GM23338 (cell line): Measurements from ENCODE around the gene C14orf132. TPM values are rescaled to one million over a fixed set of nuclear protein-coding genes. Genes with fewer than 3 reads are reported as not detected.

ENCODE experiments used
- ATAC-seq: fragments of 200-7000 bp; cut with Tn5 transposase; 3 replicates; pipeline ENCODE4 v1.9.1; 2020
- DNase-seq: peaks from one replicate; pipeline ENCODE4 v3.0.0-alpha.2; 2015; ENCODE audit warnings: low spot score
- H2AFZ ChIP-seq: fragments of 200-600 bp; sonication (generic); 2 replicates; pipeline ENCODE4 v1.8.0; 2016; ENCODE audit warnings: antibody characterized with exemption, mild to moderate bottlenecking, moderate library complexity
- H3F3A ChIP-seq: fragments of 200-600 bp; sonication (generic); replicated peaks from 2 replicates; pipeline ENCODE4 v1.8.0; 2017; ENCODE audit warnings: antibody characterized with exemption, mixed run types, low read depth
- H3K27ac ChIP-seq: fragments of 200-600 bp; sonication (generic); 2 replicates; pipeline ENCODE4 v1.6.1; 2016; ENCODE audit warnings: low read depth
- H3K27me3 ChIP-seq: fragments of 200-600 bp; sonication (generic); 2 replicates; pipeline ENCODE4 v1.8.0; 2016; ENCODE audit warnings: mild to moderate bottlenecking, mixed run types, moderate library complexity; ENCODE audit not compliant: insufficient read depth
- H3K36me3 ChIP-seq: fragments of 200-600 bp; sonication (generic); 2 replicates; pipeline ENCODE4 v1.8.0; 2016; ENCODE audit warnings: mild to moderate bottlenecking; ENCODE audit not compliant: insufficient read depth
- H3K4me1 ChIP-seq: fragments of 200-600 bp; sonication (generic); 2 replicates; pipeline ENCODE4 v1.8.0; 2016; ENCODE audit warnings: mild to moderate bottlenecking, moderate library complexity; ENCODE audit not compliant: insufficient read depth
- H3K4me2 ChIP-seq: fragments of 200-600 bp; sonication (generic); 2 replicates; pipeline ENCODE4 v1.7.1; 2017; ENCODE audit warnings: mixed run types
- H3K4me3 ChIP-seq: fragments of 200-600 bp; sonication (generic); 2 replicates; pipeline ENCODE4 v1.6.1; 2016; ENCODE audit warnings: mixed run types
- H3K79me2 ChIP-seq: fragments of 200-600 bp; sonication (generic); replicated peaks from 2 replicates; pipeline ENCODE4 v1.8.0; 2017; ENCODE audit warnings: mild to moderate bottlenecking; ENCODE audit not compliant: insufficient read depth
- H3K9me2 ChIP-seq: fragments of 200-600 bp; sonication (generic); 2 replicates; pipeline ENCODE4 v1.8.0; 2017; ENCODE audit not compliant: insufficient read depth
- H4K20me1 ChIP-seq: fragments of 200-600 bp; sonication (generic); replicated peaks from 2 replicates; pipeline ENCODE4 v1.8.0; 2017; ENCODE audit warnings: mild to moderate bottlenecking; ENCODE audit not compliant: insufficient read depth
- H3K27ac Mint-ChIP-seq: 2 replicates; pipeline ENCODE4 v1.8.0; 2020; ENCODE audit warnings: inconsistent platforms, mild to moderate bottlenecking, moderate library complexity, mixed read lengths
- H3K27me3 Mint-ChIP-seq: 3 replicates; pipeline ENCODE4 v1.8.0; 2022; ENCODE audit warnings: low read depth, mild to moderate bottlenecking, moderate library complexity, mixed read lengths, inconsistent platforms; ENCODE audit not compliant: insufficient read depth, poor library complexity
- H3K36me3 Mint-ChIP-seq: 3 replicates; pipeline ENCODE4 v1.8.0; 2021; ENCODE audit warnings: low read depth, mild to moderate bottlenecking, inconsistent platforms, moderate library complexity, mixed read lengths
- H3K4me1 Mint-ChIP-seq: 3 replicates; pipeline ENCODE4 v1.8.0; 2020; ENCODE audit warnings: mild to moderate bottlenecking, inconsistent platforms, mixed read lengths
- H3K4me3 Mint-ChIP-seq: 3 replicates; pipeline ENCODE4 v1.8.0; 2021; ENCODE audit warnings: moderate library complexity, mild to moderate bottlenecking, inconsistent platforms, mixed read lengths
- H3K9me3 Mint-ChIP-seq: 3 replicates; pipeline ENCODE4 v1.8.0; 2020; ENCODE audit warnings: moderate library complexity, mild to moderate bottlenecking, inconsistent platforms, mixed read lengths
- CREB1 ChIP-seq: fragments of 250-450 bp; sonication (Bioruptor Pico); IDR thresholded peaks from 2 replicates; pipeline ENCODE4 v1.5.0; 2020; ENCODE audit warnings: low read depth, mild to moderate bottlenecking, moderate library complexity
- EZH2 ChIP-seq: fragments of 200-600 bp; sonication (generic); IDR thresholded peaks from one replicate; pipeline ENCODE4 v1.8.0; 2017; ENCODE audit warnings: antibody characterized with exemption, mild to moderate bottlenecking, low read depth; ENCODE audit not compliant: unreplicated experiment
- EZH2phosphoT487 ChIP-seq: fragments of 200-600 bp; sonication (generic); IDR thresholded peaks from one replicate; pipeline ENCODE4 v1.8.1; 2018; ENCODE audit warnings: antibody characterized with exemption; ENCODE audit not compliant: unreplicated experiment
- POLR2AphosphoS5 ChIP-seq: IDR thresholded peaks from 2 replicates; pipeline ENCODE4 v1.6.1; 2016; ENCODE audit warnings: antibody characterized with exemption, low read depth
- REST ChIP-seq: IDR thresholded peaks from one replicate; pipeline ENCODE4 v1.6.1; 2018; ENCODE audit warnings: antibody characterized with exemption; ENCODE audit not compliant: unreplicated experiment
- STAT1 ChIP-seq: IDR thresholded peaks from one replicate; pipeline ENCODE4 v1.6.1; 2016; ENCODE audit warnings: antibody characterized with exemption; ENCODE audit not compliant: unreplicated experiment
- ZNF114 ChIP-seq: fragments of 250-450 bp; sonication (Bioruptor Pico); IDR thresholded peaks from 2 replicates; pipeline ENCODE4 v1.5.0; 2020; ENCODE audit warnings: mild to moderate bottlenecking, moderate library complexity
- ZNF331 ChIP-seq: fragments of 250-450 bp; sonication (Bioruptor Pico); IDR thresholded peaks from 2 replicates; pipeline ENCODE4 v1.5.0; 2020; ENCODE audit warnings: low read depth, mild to moderate bottlenecking, moderate library complexity
- ZNF462 ChIP-seq: fragments of 250-450 bp; sonication (Bioruptor Pico); IDR thresholded peaks from 2 replicates; pipeline ENCODE4 v1.5.0; 2020; ENCODE audit warnings: mild to moderate bottlenecking, moderate library complexity
- polyA plus RNA-seq: library from polyadenylated mRNA; unstranded; fragments of >200 nt; fragmentation: Nextera tagmentation; extraction: Ambion mirVana; gene quantifications from 2 replicates; pipeline ENCODE4 v1.2.1, GENCODE V29; 2016
- total RNA-seq: library from RNA; depleted of rRNA; stranded (reverse); fragments of >200 nt; shearing (Covaris generic); gene quantifications from 2 replicates; pipeline ENCODE4 v1.2.3, GENCODE V29; 2014
- TF ChIP-seq, protein P1 (sequence below): IDR thresholded peaks from 2 replicates; pipeline ENCODE4 v1.6.1; 2016; ENCODE audit warnings: antibody characterized with exemption

C14orf132 gene
- total and polyA plus RNA-seq, 2 experiments from 2014 or later = 13.8 to 16.2 TPM

- Histone ChIP-seq H3K27ac (no peak overlapping the region), H3K27me3 (no peaks in the 10 kb centered on the region), H3K79me2 (no peaks in the 10 kb centered on the region), H3K4me1 (no peaks in the 10 kb centered on the region), H3K4me2 (no peak overlapping the region), H4K20me1 (no peaks in the 10 kb centered on the region), H3K4me3 (no peak overlapping the region), H2AFZ (no peak overlapping the region), H3F3A (no peaks in the 10 kb centered on the region), H3K9me2 (no peaks in the 10 kb centered on the region), H3K36me3 (no peaks in the 10 kb centered on the region)
- Mint-ChIP-seq H3K4me1 (peaks cover 7% of the 10 kb centered on the region; the same call in 1 of the 3 replicates), H3K27ac (no peak overlapping the region), H3K9me3 (no peaks in the 10 kb centered on the region), H3K36me3 (no peaks in the 10 kb centered on the region), H3K4me3 (no peak overlapping the region), H3K27me3 (peaks cover 2% of the 10 kb centered on the region)
- ATAC-seq (no peak), DNase-seq (no peak)
- TF ChIP-seq, protein P1, sequence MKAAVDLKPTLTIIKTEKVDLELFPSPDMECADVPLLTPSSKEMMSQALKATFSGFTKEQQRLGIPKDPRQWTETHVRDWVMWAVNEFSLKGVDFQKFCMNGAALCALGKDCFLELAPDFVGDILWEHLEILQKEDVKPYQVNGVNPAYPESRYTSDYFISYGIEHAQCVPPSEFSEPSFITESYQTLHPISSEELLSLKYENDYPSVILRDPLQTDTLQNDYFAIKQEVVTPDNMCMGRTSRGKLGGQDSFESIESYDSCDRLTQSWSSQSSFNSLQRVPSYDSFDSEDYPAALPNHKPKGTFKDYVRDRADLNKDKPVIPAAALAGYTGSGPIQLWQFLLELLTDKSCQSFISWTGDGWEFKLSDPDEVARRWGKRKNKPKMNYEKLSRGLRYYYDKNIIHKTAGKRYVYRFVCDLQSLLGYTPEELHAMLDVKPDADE = no peak
- TF ChIP-seq POLR2AphosphoS5 = no peak
- TF ChIP-seq STAT1 = no peak
- no peak for TF ChIP-seq CREB1
- no peak for TF ChIP-seq REST
- no peak for TF ChIP-seq ZNF331
- no peak for TF ChIP-seq ZNF114 (CRISPR knock-in tag)
- TF ChIP-seq EZH2 = no peak
Observed at GRCh38 chr14:96105926-96106441, 66.8 kb downstream of the C14orf132 start.

DNA sequence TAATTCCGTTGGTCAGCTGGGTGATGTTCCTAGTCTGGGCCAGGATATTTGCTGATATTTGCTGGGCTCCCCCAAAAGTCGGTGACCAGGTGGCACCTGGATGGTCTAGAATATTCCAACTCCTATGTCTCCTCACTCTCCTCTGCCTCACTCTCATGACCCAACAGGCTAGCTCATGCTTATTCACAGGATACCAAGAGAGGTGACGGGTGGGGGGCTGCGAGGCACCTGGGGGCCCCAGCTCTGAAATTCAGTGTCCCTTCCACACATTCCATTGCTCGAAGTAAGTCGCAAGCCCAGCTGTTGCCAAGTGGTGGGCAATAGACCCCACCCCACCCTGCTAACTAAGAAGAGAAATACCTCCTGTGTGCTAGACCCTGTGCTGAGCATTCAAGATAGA, 67.7 kb downstream of the C14orf132 start:
- no peaks in the 10 kb centered on the region for H3K9me2 ChIP-seq
- no peaks in the 10 kb centered on the region for H3K79me2 ChIP-seq
- no peaks in the 10 kb centered on the region for H3K36me3 ChIP-seq
- H3K4me2 ChIP-seq = no peak overlapping the region
- no peak for ATAC-seq
- Mint-ChIP-seq H3K4me1 (peaks cover 7% of the 10 kb centered on the region; the same call in 1 of the 3 replicates), H3K9me3 (peaks cover 8% of the 10 kb centered on the region; the same call in 2 of the 3 replicates), H3K4me3 (no peak overlapping the region), H3K27ac (no peak overlapping the region), H3K27me3 (peaks cover 2% of the 10 kb centered on the region), H3K36me3 (0 out of 3 replicates have a peak, but pooled peaks cover 5% of the 10 kb centered on the region)
- DNase-seq = no peak
- no peaks in the 10 kb centered on the region for H3F3A ChIP-seq
- H2AFZ ChIP-seq = no peak overlapping the region
- H3K27me3 ChIP-seq = no peaks in the 10 kb centered on the region
- no peak overlapping the region for H3K27ac ChIP-seq
- no peaks in the 10 kb centered on the region for H4K20me1 ChIP-seq
- no peaks in the 10 kb centered on the region for H3K4me1 ChIP-seq
- H3K4me3 ChIP-seq = no peak overlapping the region
- TF ChIP-seq CREB1 (no peak), STAT1 (no peak), ZNF114 (CRISPR knock-in tag) (no peak), ZNF462 (CRISPR knock-in tag) (no peak), EZH2phosphoT487 (no peak)
- TF ChIP-seq, protein P1 = no peak
